Cardiac muscle cell (in vitro differentiated cells and primary cell): Measurements from ENCODE around the gene SHROOM2. TPM values are rescaled to one million over a fixed set of nuclear protein-coding genes. Genes with fewer than 3 reads are reported as not detected.
A peak's percentile ranks its signal among the peaks of the same experiment; 100 is the strongest.

ENCODE experiments used
- DNase-seq, 2 donors: peaks; one replicate each; pipeline versions ENCODE4 v3.0.0 to v3.0.0-alpha.2; 2010 to 2017; ENCODE audit warnings: low read depth in 1 of 2, low spot score in 1 of 2
- H3K27ac ChIP-seq: fragments of 200-600 bp; sonication (generic); 2 replicates; pipeline ENCODE4 v1.5.1; 2016
- H3K27me3 ChIP-seq: fragments of 200-600 bp; sonication (generic); 2 replicates; pipeline ENCODE4 v1.6.0; 2016; ENCODE audit warnings: control low read depth
- H3K36me3 ChIP-seq: fragments of 200-600 bp; sonication (generic); 2 replicates; pipeline ENCODE4 v1.5.1; 2016; ENCODE audit warnings: control low read depth
- H3K4me1 ChIP-seq: fragments of 200-600 bp; sonication (generic); 2 replicates; pipeline ENCODE4 v1.8.1; 2017; ENCODE audit warnings: low read depth, mild to moderate bottlenecking, mixed run types
- H3K4me3 ChIP-seq: fragments of 200-600 bp; sonication (generic); 2 replicates; pipeline ENCODE4 v1.5.1; 2016; ENCODE audit warnings: mild to moderate bottlenecking
- H3K9me3 ChIP-seq: fragments of 200-600 bp; sonication (generic); 2 replicates; pipeline ENCODE4 v1.5.1; 2017; ENCODE audit warnings: low read depth, mild to moderate bottlenecking, control low read depth
- CTCF ChIP-seq: IDR thresholded peaks from 2 replicates; pipeline ENCODE4 v1.5.1; 2012; ENCODE audit warnings: low read depth, mild to moderate bottlenecking, low read length
- polyA plus RNA-seq: library from polyadenylated mRNA; unstranded; fragments of >200 nt; fragmentation: Nextera tagmentation; extraction: Ambion mirVana; gene quantifications from 2 replicates; pipeline ENCODE4 v1.2.1, GENCODE V29; 2016
- total RNA-seq: library from RNA; depleted of rRNA; stranded (reverse); fragments of >200 nt; gene quantifications from 2 replicates; pipeline ENCODE4 v1.2.3, GENCODE V29; 2016

The SHROOM2 gene
- total and polyA plus RNA-seq, 2 experiments from 2014 or later: 14.8 to 32.9 TPM

- Histone ChIP-seq H3K4me3 (no peak overlapping the region), H3K27ac (no peak overlapping the region), H3K9me3 (no peaks in the 10 kb centered on the region), H3K4me1 (no peaks in the 10 kb centered on the region), H3K27me3 (no peaks in the 10 kb centered on the region), H3K36me3 (peaks cover 14% of the 10 kb centered on the region)
- no peak for DNase-seq
- no peak for TF ChIP-seq CTCF
Measured at GRCh38 chrX:9895225-9895912, 109.1 kb downstream of the SHROOM2 start.

DNA sequence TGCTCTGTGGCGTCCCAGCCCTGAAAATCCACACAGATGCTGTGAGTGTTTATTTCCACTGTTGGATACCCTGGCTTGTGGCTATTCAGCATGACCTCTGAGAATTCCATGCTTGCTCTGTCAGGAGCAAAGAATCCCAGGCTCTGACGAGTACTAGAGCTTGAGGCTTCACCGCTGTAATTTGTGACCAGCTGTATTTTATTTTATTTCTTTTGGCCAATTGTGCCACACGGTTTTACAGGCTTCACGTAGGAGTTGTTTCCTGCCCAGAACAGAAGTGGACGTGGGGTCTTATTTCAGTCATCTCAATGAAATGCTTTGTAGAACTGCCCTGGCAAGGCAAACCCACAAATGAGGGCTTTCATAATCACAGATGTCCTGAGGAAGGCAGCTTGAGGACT, 111.5 kb downstream of the SHROOM2 start:
- Histone ChIP-seq H3K9me3 (no peaks in the 10 kb centered on the region), H3K4me1 (peaks cover 3% of the 10 kb centered on the region), H3K27me3 (no peaks in the 10 kb centered on the region), H3K36me3 (peaks cover 14% of the 10 kb centered on the region), H3K4me3 (no peak overlapping the region), H3K27ac (no peak overlapping the region)
- TF ChIP-seq CTCF: no peak
- DNase-seq: peak in 1 of 2 donors; percentile 80

DNA sequence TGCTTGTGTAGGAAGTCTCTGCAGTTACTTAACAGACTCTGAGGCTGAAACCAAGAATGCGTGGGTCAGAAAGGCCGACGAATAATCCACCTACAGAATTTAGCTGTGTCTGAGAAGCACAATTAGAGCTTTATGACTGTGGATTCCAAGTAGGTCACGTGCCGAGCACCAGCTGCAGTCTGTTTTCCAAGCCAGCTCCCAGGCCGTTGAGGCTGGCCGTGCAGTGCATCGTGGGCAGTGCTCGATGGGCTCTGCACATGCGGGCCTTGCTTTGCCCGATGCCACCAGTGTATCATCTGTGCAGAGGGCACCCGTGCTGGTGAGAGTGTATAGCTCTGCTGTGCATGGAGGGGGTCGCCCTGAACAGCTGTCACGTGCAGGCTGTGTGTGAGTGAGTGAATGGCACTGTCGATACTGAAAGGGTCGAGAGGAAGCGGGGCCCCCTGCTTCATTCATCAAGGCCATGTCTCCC, 113.4 kb downstream of the SHROOM2 start:
- Histone ChIP-seq H3K4me1 (peaks cover 3% of the 10 kb centered on the region), H3K9me3 (no peaks in the 10 kb centered on the region), H3K27me3 (no peaks in the 10 kb centered on the region), H3K27ac (no peak overlapping the region), H3K36me3 (peaks cover 12% of the 10 kb centered on the region), H3K4me3 (no peak overlapping the region)
- peak in 1 of 2 donors; percentile 74 for DNase-seq
- no peak for TF ChIP-seq CTCF

DNA sequence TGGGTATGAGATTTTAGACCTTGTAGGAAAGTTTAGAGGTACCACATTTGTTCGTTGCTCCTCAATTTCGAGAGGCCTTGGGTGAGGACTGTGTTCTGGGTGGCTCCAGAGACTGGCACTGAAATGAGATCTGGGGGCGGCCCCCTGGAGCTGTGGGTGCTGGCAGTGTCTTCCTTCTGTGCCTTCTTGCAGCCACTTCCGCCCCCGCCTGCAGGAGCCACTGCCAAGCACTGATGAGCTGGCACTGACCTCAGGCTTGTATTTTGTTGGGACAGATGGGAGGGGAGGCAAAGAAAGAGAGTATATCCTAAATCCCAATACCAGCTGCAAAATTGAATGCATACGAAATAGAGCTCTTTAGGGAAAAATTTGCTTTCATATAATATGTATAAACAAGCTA, 116.4 kb downstream of the SHROOM2 start:
- H3K36me3 ChIP-seq: peaks cover 4% of the 10 kb centered on the region
- TF ChIP-seq CTCF: no peak
- no peak overlapping the region for H3K4me3 ChIP-seq
- no peaks in the 10 kb centered on the region for H3K27me3 ChIP-seq
- H3K27ac ChIP-seq: no peak overlapping the region
- H3K9me3 ChIP-seq: no peaks in the 10 kb centered on the region
- H3K4me1 ChIP-seq: peaks cover 3% of the 10 kb centered on the region
- no peak for DNase-seq

DNA sequence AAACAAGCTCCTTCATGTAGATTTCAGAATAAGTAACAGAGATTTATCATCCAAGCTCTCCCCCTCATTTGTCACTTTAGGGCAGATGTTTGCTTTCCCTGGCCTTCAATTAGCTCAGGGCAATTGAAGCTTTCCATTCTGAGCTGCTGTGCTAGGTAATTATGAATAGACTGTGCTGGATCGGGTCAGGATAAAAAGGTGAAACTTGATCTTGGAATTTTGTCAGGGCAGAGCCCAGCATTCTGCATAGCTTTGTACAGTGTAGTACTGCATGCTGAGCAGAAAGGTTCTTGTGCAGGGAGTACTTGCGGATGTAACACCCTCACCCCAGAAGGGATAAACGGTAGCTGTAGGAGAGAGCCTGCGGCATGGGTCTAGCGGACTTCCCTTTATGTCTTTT, 116.9 kb downstream of the SHROOM2 start:
- Histone ChIP-seq H3K27me3 (no peaks in the 10 kb centered on the region), H3K4me3 (no peak overlapping the region), H3K36me3 (peaks cover 2% of the 10 kb centered on the region), H3K9me3 (no peaks in the 10 kb centered on the region), H3K4me1 (peaks cover 3% of the 10 kb centered on the region), H3K27ac (no peak overlapping the region)
- DNase-seq: no peak
- no peak for TF ChIP-seq CTCF
